Measurements from ENCODE around the gene FYN. TPM values are rescaled to one million over a fixed set of nuclear protein-coding genes. Genes with fewer than 3 reads are reported as not detected.

The FYN gene
- total and polyA plus RNA-seq, 2 of the 4 experiments (the other 2 are of a cell fraction), result 30.8 to 36.4 TPM

DNA sequence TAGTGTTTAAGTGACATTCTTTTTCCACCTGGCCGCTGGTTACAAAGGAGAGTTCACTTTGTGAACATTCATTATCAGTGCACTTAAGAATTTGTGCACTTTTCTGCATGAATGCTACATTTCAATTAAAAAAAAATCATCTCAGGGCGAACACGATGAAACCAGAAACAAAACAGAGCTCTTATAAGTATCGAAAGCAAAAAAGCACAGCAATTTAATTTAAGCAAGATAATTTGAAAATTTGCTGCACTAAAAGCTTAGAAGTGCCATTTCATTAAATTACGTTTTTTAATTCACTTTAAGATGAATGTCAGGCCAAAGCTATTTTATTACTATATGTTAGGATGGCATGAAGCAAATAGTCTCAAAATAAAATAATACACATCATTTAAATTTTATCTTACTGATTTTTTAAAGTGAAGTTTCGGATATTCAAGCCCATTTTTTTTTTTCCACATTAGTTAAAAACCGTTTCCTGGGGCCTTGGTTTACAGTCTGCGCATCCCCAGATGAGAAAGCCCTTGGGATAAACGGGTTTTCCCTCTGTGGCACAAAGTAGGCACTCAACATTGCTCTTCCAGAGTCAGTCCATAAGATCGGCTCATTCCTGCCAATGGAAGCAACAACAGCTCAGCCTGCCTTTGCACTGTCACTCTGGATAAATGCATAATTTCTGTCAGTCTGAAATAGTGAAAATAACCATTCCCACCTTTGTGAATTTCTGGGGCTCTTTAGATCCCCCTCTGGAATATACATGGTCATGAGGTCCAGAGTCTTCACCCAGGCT lies 80.1 kb downstream of the FYN start:
- no peak overlapping the region for H3K4ac ChIP-seq (ENCODE audit: low read depth, low read length)
- CTCF ChIA-PET, result interaction anchor here (0.7 kb wide), 1 partner anchor 79 kb away, joined by 5 read pairs; no protein-coding TSS in a partner anchor
- no peak overlapping the region for H2BK120ac ChIP-seq (ENCODE audit: low read depth, low read length)
- H4K5ac ChIP-seq (ENCODE audit: low read depth, low read length), result no peak overlapping the region
- no peaks in the 10 kb centered on the region for H3K36me3 ChIP-seq (ENCODE audit: control insufficient read depth, insufficient read depth, low read length)
- in situ Hi-C loops (cut with MboI; ENCODE audit: low sequenced_read_pairs) (no loop called here), dilution Hi-C loops (cut with HindIII; ENCODE audit: low sequenced_read_pairs, unreplicated experiment) (no loop called here), intact Hi-C loops (cut with micrococcal nuclease) (no loop called here)
- no peak overlapping the region for H4K8ac ChIP-seq (ENCODE audit: low read depth in 2 of 2, low read length in 2 of 2)
- peaks cover 8% of the 10 kb centered on the region; the same call in 1 of the 2 replicates for H4K20me1 ChIP-seq (ENCODE audit: insufficient read depth, low read length)
- peaks cover 12 to 26% of the 10 kb centered on the region in 2 experiments for H3K79me1 ChIP-seq (ENCODE audit: low read depth in 1 of 2, low read length in 2 of 2)
- no peak overlapping the region for H3K56ac ChIP-seq (ENCODE audit: extremely low read depth, insufficient read depth, low read length)
- no peak for TF ChIP-seq RCOR1 (IDR thresholded peaks at IDR 0.05; ENCODE audit: insufficient replicate concordance, low read length)
- no peak for TF ChIP-seq RFX5 (IDR thresholded peaks at IDR 0.05; ENCODE audit: low read depth, low read length)
- no peak for TF ChIP-seq FOS (IDR thresholded peaks at IDR 0.05; ENCODE audit: low read depth, low read length)
- TF ChIP-seq NFE2L2 (IDR thresholded peaks at IDR 0.05; ENCODE audit: low read depth, low read length), result no peak
- TF ChIP-seq CHD1 (IDR thresholded peaks at IDR 0.05; ENCODE audit: low read depth, low read length), result no peak
- no peak for TF ChIP-seq CEBPB (IDR thresholded peaks at IDR 0.05; ENCODE audit: low read depth, low read length)
- TF ChIP-seq MAFK (IDR thresholded peaks at IDR 0.05; ENCODE audit: low read depth, low read length), result no peak
- TF ChIP-seq, protein P1, sequence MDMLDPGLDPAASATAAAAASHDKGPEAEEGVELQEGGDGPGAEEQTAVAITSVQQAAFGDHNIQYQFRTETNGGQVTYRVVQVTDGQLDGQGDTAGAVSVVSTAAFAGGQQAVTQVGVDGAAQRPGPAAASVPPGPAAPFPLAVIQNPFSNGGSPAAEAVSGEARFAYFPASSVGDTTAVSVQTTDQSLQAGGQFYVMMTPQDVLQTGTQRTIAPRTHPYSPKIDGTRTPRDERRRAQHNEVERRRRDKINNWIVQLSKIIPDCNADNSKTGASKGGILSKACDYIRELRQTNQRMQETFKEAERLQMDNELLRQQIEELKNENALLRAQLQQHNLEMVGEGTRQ (IDR thresholded peaks at IDR 0.05; ENCODE audit: low read depth, low read length), result no peak
- TF ChIP-seq SMC3 (IDR thresholded peaks at IDR 0.05; ENCODE audit: low read depth, low read length), result no peak
- TF ChIP-seq, protein P2, sequence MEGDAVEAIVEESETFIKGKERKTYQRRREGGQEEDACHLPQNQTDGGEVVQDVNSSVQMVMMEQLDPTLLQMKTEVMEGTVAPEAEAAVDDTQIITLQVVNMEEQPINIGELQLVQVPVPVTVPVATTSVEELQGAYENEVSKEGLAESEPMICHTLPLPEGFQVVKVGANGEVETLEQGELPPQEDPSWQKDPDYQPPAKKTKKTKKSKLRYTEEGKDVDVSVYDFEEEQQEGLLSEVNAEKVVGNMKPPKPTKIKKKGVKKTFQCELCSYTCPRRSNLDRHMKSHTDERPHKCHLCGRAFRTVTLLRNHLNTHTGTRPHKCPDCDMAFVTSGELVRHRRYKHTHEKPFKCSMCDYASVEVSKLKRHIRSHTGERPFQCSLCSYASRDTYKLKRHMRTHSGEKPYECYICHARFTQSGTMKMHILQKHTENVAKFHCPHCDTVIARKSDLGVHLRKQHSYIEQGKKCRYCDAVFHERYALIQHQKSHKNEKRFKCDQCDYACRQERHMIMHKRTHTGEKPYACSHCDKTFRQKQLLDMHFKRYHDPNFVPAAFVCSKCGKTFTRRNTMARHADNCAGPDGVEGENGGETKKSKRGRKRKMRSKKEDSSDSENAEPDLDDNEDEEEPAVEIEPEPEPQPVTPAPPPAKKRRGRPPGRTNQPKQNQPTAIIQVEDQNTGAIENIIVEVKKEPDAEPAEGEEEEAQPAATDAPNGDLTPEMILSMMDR (conservative IDR thresholded peaks at IDR 0.05; ENCODE audit: low read depth, low read length), result no peak
- TF ChIP-seq POLR2A (IDR thresholded peaks at IDR 0.05; ENCODE audit: low read depth, low read length), result no peak
- no peak overlapping the region for H2AFZ ChIP-seq (replicated peaks; ENCODE audit: low read length, poor library complexity)
- no peak overlapping the region for H3K4me2 ChIP-seq (ENCODE audit: low read depth, low read length)
- DNase-seq, result no peak
- POLR2A ChIA-PET (ENCODE audit: unreplicated experiment), result no interaction called here
- no peak overlapping the region for H3K23ac ChIP-seq (ENCODE audit: low read depth, low read length)
- no peak overlapping the region for H4K91ac ChIP-seq (ENCODE audit: insufficient read depth, low read depth, low read length)
- no peak overlapping the region for H2BK5ac ChIP-seq (ENCODE audit: low read depth, low read length, poor library complexity, severe bottlenecking)
- H3K4me3 ChIP-seq (ENCODE audit: insufficient read depth, low read depth, low read length), result no peak overlapping the region
- no peaks in the 10 kb centered on the region for H3K9me3 ChIP-seq (ENCODE audit: control insufficient read depth, insufficient read depth, low read length)
- H2BK20ac ChIP-seq (ENCODE audit: low read depth, low read length), result no peak overlapping the region
- no TSS peak for BruUV-seq (replicated peaks)
- no peak overlapping the region for H2AK5ac ChIP-seq (ENCODE audit: low read depth, low read length)
- no peaks in the 10 kb centered on the region for H3K27me3 ChIP-seq (ENCODE audit: control insufficient read depth, insufficient read depth, low read length)
- no peak overlapping the region for H3K9ac ChIP-seq (ENCODE audit: low read depth, low read length)
- no peak overlapping the region for H3K27ac ChIP-seq (ENCODE audit: insufficient read depth, low read length)
- 100% methylated on average over 3 of the region's 10 CpGs; no CpG with 5 or more reads in 1 of the 2 experiments for WGBS, 2 experiments (ENCODE audit: extremely low coverage in 2 of 2, insufficient read length in 1 of 2)
- H3K9me1 ChIP-seq (ENCODE audit: insufficient read depth, low read length), result peaks cover 3% of the 10 kb centered on the region; the same call in 1 of the 2 replicates
- no peak overlapping the region for H2AK9ac ChIP-seq (replicated peaks; ENCODE audit: low read depth, low read length, poor library complexity)
- peaks cover 4% of the 10 kb centered on the region; the same call in 1 of the 2 replicates for H3K4me1 ChIP-seq (ENCODE audit: control insufficient read depth, insufficient read depth, low read length)
- no peak overlapping the region for H2BK15ac ChIP-seq (ENCODE audit: low read depth, low read length)
- no peak overlapping the region for H3K18ac ChIP-seq (ENCODE audit: low read depth, low read length)
- H3K14ac ChIP-seq (replicated peaks; ENCODE audit: low read depth, low read length), result no peak overlapping the region
- no peak for ATAC-seq (ENCODE audit: low read depth)

Data from IMR-90 (cell line).